Uterus (tissue), 4 donors: ENCODE measurements around the gene FOXP2. TPM values are rescaled to one million over a fixed set of nuclear protein-coding genes. Genes with fewer than 3 reads are reported as not detected.

Experiments
- DNase-seq, 2 donors: peaks; one replicate each; pipeline ENCODE4 v3.0.0-alpha.2; 2019 to 2020
- H3K27ac ChIP-seq, 2 donors: fragments of 200-600 bp; sonication (generic); 1 replicate in 1 of 2; 2 replicates in 1 of 2; pipeline ENCODE4 v1.5.1; 2016 to 2018
- H3K27me3 ChIP-seq, 2 donors: fragments of 200-600 bp; sonication (generic); one replicate each; pipeline ENCODE4 v1.5.1; 2018 to 2019; ENCODE audit warnings: control low read depth in 1 of 2
- H3K36me3 ChIP-seq, 2 donors: fragments of 200-600 bp; sonication (generic); one replicate each; pipeline ENCODE4 v1.5.1; 2019; ENCODE audit warnings: control low read depth in 1 of 2
- H3K4me1 ChIP-seq, 2 donors: fragments of 200-600 bp; sonication (generic); one replicate each; pipeline ENCODE4 v1.5.1; 2018 to 2019; ENCODE audit warnings: control low read depth in 1 of 2
- H3K4me3 ChIP-seq, 2 donors: fragments of 200-600 bp; sonication (generic); 1 replicate in 1 of 2; 2 replicates in 1 of 2; pipeline ENCODE4 v1.5.1; 2018 to 2019; ENCODE audit warnings: mild to moderate bottlenecking in 1 of 2
- H3K9me3 ChIP-seq, 2 donors: fragments of 200-600 bp; sonication (generic); one replicate each; pipeline ENCODE4 v1.5.1; 2019; ENCODE audit warnings: control low read depth in 1 of 2
- CTCF ChIP-seq, 4 experiments: fragments of 200-600 bp in 2 of 4; fragments of 450-650 bp in 2 of 4; sonication (generic) in 2 of 4; IDR thresholded peaks; one replicate each; pipeline ENCODE4 v1.5.1; 2016 to 2019; ENCODE audit warnings: antibody characterized with exemption in 4 of 4, mild to moderate bottlenecking in 2 of 4, moderate library complexity in 1 of 4
- POLR2A ChIP-seq, 2 donors: fragments of 450-650 bp; IDR thresholded peaks; one replicate each; pipeline ENCODE4 v1.6.1; 2016; ENCODE audit warnings: antibody characterized with exemption in 2 of 2, mild to moderate bottlenecking in 1 of 2, moderate library complexity in 1 of 2
- intact Hi-C: fragments of 100-400 bp; cut with DNase I; formaldehyde crosslinking; loops from one replicate; pipeline ENCODE4 v1.15.1; 2023; ENCODE audit warnings: low total_unique reads
- total RNA-seq, 4 donors: library from RNA; depleted of rRNA in 3 of 4; stranded (reverse); fragments of >200 nt in 3 of 4; gene quantifications; one replicate each; pipeline versions ENCODE4 v1.1.0 to v1.2.4, GENCODE V29; 2014 to 2023
- donor health status: DM: yes; HTN: yes; CAD: no.

FOXP2 gene
- total RNA-seq, 4 donors from 2014 or later: 17.6 to 59.3 (median 24.9) TPM

GRCh38 chr7:114656466-114656865, 241.9 kb downstream of the FOXP2 start:
- no peaks in the 10 kb centered on the region for H3K9me3 ChIP-seq
- H3K27ac ChIP-seq: no peak overlapping the region
- H3K4me3 ChIP-seq: no peak overlapping the region
- H3K27me3 ChIP-seq: no peaks in the 10 kb centered on the region
- H3K36me3 ChIP-seq: no peaks in the 10 kb centered on the region
- TF ChIP-seq POLR2A (IDR thresholded peaks at IDR 0.05): no peak
- no peak for TF ChIP-seq CTCF (IDR thresholded peaks at IDR 0.05)
- H3K4me1 ChIP-seq: no peaks in the 10 kb centered on the region
- intact Hi-C loops: no loop called here
- no peak for DNase-seq

- Histone ChIP-seq H3K36me3 (no peaks in the 10 kb centered on the region), H3K27ac (no peak overlapping the region), H3K4me1 (no peaks in the 10 kb centered on the region), H3K27me3 (no peaks in the 10 kb centered on the region), H3K4me3 (no peak overlapping the region), H3K9me3 (no peaks in the 10 kb centered on the region)
- intact Hi-C loops: no loop called here
- DNase-seq: no peak
- no peak for TF ChIP-seq POLR2A (IDR thresholded peaks at IDR 0.05)
- no peak for TF ChIP-seq CTCF (IDR thresholded peaks at IDR 0.05)
Observed at GRCh38 chr7:114657279-114657678, 242.7 kb downstream of the FOXP2 start.

- Histone ChIP-seq H3K4me1 (no peaks in the 10 kb centered on the region), H3K4me3 (no peak overlapping the region), H3K27ac (no peak overlapping the region), H3K27me3 (no peaks in the 10 kb centered on the region), H3K9me3 (no peaks in the 10 kb centered on the region), H3K36me3 (no peaks in the 10 kb centered on the region)
- DNase-seq: no peak
- intact Hi-C loops: no loop called here
- no peak for TF ChIP-seq POLR2A (IDR thresholded peaks at IDR 0.05)
- no peak for TF ChIP-seq CTCF (IDR thresholded peaks at IDR 0.05)
Observed at GRCh38 chr7:114658216-114658615, 243.6 kb downstream of the FOXP2 start.

- intact Hi-C loops: no loop called here
- H3K36me3 ChIP-seq: no peaks in the 10 kb centered on the region
- H3K27me3 ChIP-seq: no peaks in the 10 kb centered on the region
- H3K4me3 ChIP-seq: no peak overlapping the region
- no peaks in the 10 kb centered on the region for H3K4me1 ChIP-seq
- TF ChIP-seq CTCF (IDR thresholded peaks at IDR 0.05) (no peak), POLR2A (IDR thresholded peaks at IDR 0.05) (no peak)
- H3K9me3 ChIP-seq: no peaks in the 10 kb centered on the region
- DNase-seq: no peak
- H3K27ac ChIP-seq: no peak overlapping the region
Observed at GRCh38 chr7:114659409-114660125, 245.0 kb downstream of the FOXP2 start.

GRCh38 chr7:114660126-114660486, 245.5 kb downstream of the FOXP2 start:
- no peak for DNase-seq
- no peaks in the 10 kb centered on the region for H3K36me3 ChIP-seq
- no peak overlapping the region for H3K27ac ChIP-seq
- intact Hi-C loops: no loop called here
- H3K4me3 ChIP-seq: no peak overlapping the region
- no peaks in the 10 kb centered on the region for H3K9me3 ChIP-seq
- no peak for TF ChIP-seq POLR2A (IDR thresholded peaks at IDR 0.05)
- TF ChIP-seq CTCF (IDR thresholded peaks at IDR 0.05): no peak
- H3K4me1 ChIP-seq: no peaks in the 10 kb centered on the region
- no peaks in the 10 kb centered on the region for H3K27me3 ChIP-seq
